Islet of Langerhans (tissue), 1 donor: Measurements from ENCODE around the gene EPN3.

Source experiments
- FAIRE-seq: peaks from one replicate; lab custom pipeline; 2011; peaks lifted over from hg19 to GRCh38; lab: Jason Lieb, UNC

Gene EPN3

GRCh38 chr17:50550661-50551432 lies 18.3 kb downstream of the EPN3 start:
- no peak for FAIRE-seq

GRCh38 chr17:50551433-50551815 lies 18.9 kb downstream of the EPN3 start:
- no peak for FAIRE-seq

DNA sequence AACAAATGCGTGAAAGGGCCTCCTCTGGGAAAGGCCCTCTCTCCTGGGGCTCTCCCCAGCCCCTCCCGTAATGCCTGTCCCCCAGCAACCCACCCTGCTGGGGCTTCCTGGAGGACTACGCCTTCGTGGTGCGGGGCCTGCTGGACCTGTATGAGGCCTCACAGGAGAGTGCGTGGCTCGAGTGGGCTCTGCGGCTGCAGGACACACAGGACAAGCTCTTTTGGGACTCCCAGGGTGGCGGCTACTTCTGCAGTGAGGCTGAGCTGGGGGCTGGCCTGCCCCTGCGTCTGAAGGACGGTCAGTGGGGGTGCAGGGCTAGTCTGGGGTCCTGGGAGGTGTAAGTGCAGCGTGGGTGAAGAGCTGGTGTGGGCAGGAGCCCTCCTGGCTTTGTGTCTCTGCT lies 19.3 kb downstream of the EPN3 start:
- no peak for FAIRE-seq

DNA sequence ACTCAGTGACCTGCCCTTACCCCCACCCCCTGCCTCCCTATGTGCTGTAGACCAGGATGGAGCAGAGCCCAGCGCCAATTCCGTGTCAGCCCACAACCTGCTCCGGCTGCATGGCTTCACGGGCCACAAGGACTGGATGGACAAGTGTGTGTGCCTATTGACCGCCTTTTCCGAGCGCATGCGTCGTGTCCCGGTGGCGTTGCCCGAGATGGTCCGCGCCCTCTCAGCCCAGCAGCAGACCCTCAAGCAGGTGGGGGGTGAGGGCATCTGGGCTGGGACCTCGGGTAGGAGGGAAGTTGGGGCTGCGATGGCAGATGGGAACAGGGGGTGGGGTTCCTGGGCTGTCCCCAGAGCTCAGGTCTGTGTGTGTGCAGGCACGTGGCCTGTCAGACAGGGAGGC lies 21.7 kb downstream of the EPN3 start:
- FAIRE-seq, result no peak

- no peak for FAIRE-seq
These were observed 24.3 kb downstream of the EPN3 start for GRCh38 chr17:50556803-50557202.

DNA sequence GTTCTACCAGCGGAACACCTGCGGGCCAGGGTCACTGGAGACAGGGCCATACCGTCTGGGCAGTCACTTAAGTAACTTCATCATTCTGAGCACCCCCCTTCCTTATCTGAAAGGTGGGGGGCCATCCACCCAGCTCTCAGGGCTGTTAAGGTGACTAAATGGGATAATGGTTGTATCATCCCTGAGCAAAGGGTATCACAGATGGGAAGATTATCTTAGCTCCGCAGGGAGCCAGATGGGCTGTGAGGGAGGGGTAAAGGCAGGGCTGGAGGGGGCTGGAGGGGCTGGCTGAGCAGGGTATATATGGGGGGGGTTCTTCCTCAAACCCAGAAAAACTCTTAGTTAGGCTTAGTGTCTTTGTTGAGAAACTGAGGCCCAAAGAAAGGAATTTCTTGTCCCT lies 25.1 kb downstream of the EPN3 start:
- no peak for FAIRE-seq

- FAIRE-seq, result no peak
These were observed 25.6 kb downstream of the EPN3 start for GRCh38 chr17:50558091-50558490.

- FAIRE-seq, result no peak
These were observed 26.0 kb downstream of the EPN3 start for GRCh38 chr17:50558581-50558940.

DNA sequence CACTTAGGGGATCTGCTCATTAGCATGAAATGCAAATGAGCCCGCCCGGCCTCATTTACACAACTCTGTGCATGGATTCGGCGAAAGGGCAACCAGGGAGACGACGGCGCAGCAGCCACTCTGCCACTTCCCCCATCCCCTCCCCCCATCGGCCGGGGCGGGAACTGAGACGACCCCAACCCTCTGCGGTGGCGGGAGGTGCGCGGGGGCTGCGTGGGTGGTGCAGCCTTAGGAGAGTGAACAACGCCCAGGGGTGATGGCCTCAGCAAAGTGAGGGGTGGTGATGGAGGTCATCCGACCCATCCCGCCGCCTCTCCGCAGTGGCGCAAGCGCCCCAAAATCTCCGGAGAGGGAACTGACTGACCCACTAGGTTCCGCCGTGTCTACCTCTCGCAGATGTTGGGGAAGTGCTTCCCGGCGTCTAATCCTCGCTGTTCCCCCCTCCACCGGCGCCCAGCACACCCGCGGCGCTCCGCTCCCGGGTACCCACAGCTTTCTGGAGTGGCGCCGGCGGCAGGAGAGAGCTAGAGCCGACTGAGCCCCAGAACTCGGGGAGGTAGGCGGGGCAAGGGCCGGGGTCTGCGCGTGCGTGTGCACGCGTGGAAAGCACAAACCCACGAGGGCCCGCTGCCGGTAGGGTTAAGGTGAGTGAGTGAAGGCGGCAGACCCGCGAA lies 26.5 kb downstream of the EPN3 start:
- FAIRE-seq, result no peak

DNA sequence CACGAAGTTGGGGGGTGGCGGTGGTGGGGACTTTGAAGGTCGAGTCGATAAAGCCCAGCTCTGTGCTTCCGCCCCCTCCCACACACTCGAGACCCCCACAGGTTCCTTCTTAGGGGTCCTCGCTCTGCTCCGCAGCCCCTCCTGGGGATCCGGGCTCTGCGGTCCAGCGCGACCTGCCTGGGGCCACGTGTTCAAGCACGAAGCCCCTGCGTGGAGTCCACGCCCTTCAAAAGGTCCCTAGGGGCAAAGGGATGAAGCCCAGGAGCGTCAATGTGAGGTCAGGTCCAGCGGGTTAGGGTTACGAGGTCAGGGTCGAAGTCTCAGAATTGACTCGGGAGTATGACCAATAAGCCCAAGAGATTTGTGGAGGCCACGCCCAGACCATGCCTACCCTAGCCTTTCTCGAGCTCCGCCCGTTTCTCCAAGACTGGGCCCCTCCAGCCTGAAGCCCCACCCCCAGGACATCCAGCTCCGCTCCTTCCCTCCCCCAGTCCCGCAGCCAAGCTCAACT lies 27.2 kb downstream of the EPN3 start:
- no peak for FAIRE-seq

- FAIRE-seq, result no peak
These were observed 27.8 kb downstream of the EPN3 start, which contains the start of gene CACNA1G for GRCh38 chr17:50560185-50560824. Gene CACNA1G, plus strand, starts transcription at chr17:50560715. Its CDS starts 745 bp downstream, at chr17:50561460.

- no peak for FAIRE-seq
These were observed 28.6 kb downstream of the EPN3 start for GRCh38 chr17:50560931-50561745.

DNA sequence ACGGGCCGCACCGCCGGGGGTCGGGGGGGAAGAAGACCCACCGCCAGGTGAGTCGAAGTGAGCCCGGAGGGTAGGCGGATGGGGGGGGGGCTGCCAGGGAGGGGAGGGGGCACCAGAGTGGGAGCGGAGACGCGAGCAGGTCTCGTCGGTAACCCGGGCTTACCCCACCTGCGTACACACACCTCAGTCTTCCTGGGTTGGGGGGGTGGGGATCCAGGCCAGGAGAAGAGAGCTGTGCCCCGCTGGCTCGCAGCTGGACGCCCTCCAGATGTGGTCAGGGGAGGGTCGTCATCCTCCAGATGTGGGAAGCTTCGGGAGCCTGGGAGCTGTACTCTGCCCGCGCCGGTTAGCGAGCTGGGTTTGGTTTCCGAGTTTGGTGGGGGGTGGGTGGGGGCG lies 29.2 kb downstream of the EPN3 start:
- FAIRE-seq, result no peak

DNA sequence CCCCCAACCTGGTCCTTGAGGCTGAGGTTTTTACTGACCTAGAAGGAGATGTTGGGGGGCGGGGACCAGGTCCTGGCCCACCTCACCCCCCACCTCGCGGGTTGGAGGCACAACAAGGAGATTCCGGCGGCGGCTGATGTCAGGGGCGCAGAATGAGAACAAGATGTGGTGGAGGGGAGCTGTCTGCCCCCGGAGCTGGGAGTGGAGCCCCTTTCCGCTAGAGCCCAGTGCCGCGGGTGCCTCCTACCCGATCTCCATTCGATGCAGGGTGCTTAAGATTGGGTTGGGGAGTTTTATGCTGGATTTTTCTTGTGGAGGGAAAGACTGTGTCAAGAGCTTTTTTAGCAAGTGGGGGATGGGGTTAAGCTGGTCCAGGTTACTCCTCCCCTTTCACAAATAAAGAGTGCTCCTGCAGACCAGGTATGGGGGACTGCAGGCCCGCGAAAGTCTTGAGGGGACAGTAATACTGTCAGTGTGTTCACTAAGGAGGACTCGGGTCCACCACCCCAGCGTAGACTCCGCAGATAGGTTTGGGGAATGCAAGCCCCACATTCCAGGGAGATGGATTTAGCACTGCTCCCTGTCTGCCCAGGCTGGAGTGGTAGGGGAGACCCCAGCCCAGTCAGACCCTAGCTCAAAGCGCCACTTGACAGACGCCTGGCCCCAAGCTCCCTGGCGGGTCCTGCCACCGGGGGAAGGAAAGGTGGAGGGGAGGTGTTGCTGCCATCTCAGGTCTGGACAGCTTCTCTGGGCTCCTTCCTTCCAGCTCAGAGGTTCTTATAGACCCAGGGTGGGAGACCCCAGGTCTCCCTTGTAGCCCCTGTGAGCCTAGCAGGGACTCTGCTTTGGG lies 29.9 kb downstream of the EPN3 start:
- no peak for FAIRE-seq

DNA sequence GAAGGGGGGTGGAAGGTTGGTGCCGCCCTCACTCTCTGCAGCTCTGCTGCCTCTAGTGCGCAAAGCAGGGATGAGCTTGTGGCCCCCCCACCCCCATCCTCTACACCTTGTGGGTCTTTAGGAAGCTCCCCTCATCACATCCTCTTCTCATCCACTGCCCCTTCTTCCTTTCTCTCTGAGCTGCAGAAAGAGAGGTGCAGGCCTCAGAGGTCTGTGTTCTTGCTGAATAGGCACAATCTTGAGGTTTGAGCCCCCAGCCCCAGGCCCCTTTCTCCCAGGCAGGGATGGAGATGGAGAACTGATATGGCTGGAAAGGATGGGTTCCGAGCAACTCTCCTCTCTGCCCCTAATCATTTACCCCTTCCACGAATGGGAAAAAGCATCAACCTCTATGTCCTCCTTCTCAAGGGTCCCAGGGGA lies 30.6 kb downstream of the EPN3 start:
- FAIRE-seq, result no peak

DNA sequence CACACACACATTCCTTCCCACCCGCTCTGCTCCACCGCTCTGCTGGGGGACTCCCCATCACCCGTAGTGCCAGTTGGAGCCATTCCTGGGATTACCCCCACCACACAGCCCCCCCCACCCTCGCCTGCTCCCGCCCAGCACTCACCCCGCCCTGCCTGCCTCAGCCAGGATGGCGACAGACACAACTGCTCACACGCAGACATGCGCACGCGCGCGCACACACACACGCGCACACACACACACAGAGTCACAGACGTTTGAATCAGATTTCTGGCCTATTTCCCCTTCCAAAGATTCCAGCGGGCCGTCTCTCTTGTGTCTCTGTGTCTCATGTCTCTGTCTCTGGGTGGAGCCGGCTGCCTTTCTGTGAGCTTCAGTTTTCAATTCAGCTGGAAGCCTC lies 32.4 kb downstream of the EPN3 start:
- no peak for FAIRE-seq

GRCh38 chr17:50565402-50566350 lies 33.1 kb downstream of the EPN3 start:
- FAIRE-seq, result no peak

DNA sequence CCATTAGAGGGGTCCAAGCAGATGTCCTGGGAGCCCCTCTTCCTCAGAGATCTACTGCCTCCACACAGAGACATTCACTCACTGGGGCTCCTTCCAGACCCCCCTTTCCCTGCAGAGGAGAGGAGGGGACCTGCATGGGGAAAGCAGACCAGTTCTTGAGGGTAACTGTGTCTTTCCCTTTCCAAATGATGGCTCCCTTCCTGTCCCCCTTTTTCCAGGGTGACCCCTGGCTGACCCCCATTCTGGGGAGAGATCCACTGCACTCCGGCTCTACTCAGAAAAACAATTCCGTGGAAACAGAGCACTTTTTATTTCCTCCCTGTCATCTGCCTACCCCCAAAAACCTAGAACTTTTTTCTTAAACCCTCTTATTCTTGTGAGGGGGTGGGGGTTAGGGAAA lies 34.4 kb downstream of the EPN3 start:
- no peak for FAIRE-seq

DNA sequence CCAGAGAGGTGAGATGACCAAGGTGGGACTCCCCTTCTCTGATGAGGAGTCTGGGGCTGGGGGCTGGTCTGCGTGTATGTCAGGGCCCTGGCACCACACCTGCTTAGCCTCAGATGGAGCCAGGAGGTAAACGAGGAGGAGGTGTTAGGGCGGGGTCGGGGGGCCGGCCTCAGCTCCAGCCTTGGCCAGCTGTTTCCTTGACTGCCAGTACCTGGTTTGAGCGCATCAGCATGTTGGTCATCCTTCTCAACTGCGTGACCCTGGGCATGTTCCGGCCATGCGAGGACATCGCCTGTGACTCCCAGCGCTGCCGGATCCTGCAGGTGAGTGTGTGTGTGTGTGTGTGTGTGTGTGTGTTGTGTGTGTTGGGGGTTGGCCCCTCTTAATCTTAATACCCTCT lies 36.1 kb downstream of the EPN3 start:
- FAIRE-seq, result no peak

GRCh38 chr17:50569592-50569991 lies 37.1 kb downstream of the EPN3 start:
- FAIRE-seq, result no peak
